Duodenal mucosa (tissue), 2 donors: Measurements from ENCODE around the gene LRRFIP1.

ENCODE experiments used
- H3K27ac ChIP-seq: one replicate; pipeline ENCODE4 v1.7.0; 2013; ENCODE audit warnings: low read depth, low read length
- H3K27me3 ChIP-seq, 2 donors: one replicate each; pipeline ENCODE4 v1.7.0; 2013; ENCODE audit warnings: low read length in 2 of 2, control low read depth in 1 of 2; ENCODE audit not compliant: insufficient read depth in 2 of 2, control insufficient read depth in 1 of 2
- H3K36me3 ChIP-seq, 2 donors: one replicate each; pipeline ENCODE4 v1.7.0; 2013; ENCODE audit warnings: low read length in 2 of 2, control low read depth in 1 of 2; ENCODE audit not compliant: insufficient read depth in 2 of 2, control insufficient read depth in 1 of 2
- H3K4me1 ChIP-seq, 2 donors: one replicate each; pipeline ENCODE4 v1.7.0; 2013; ENCODE audit warnings: low read length in 2 of 2, control low read depth in 1 of 2; ENCODE audit not compliant: insufficient read depth in 2 of 2, control insufficient read depth in 1 of 2
- H3K4me3 ChIP-seq, 2 donors: one replicate each; pipeline ENCODE4 v1.7.0; 2013; ENCODE audit warnings: low read length in 2 of 2, low read depth in 1 of 2
- H3K9ac ChIP-seq, 2 donors: one replicate each; pipeline ENCODE4 v1.7.0; 2013; ENCODE audit warnings: low read length in 2 of 2, low read depth in 1 of 2
- H3K9me3 ChIP-seq, 2 donors: one replicate each; pipeline ENCODE4 v1.7.0; 2013; ENCODE audit warnings: low read length in 2 of 2, control low read depth in 1 of 2; ENCODE audit not compliant: control insufficient read depth in 1 of 2

LRRFIP1 gene

GRCh38 chr2:237820421-237820820 lies 193.0 kb downstream of the LRRFIP1 start:
- H3K4me1 ChIP-seq: no peaks in the 10 kb centered on the region
- no peak overlapping the region for H3K9ac ChIP-seq
- H3K27ac ChIP-seq: no peak overlapping the region
- H3K36me3 ChIP-seq: no peaks in the 10 kb centered on the region
- no peaks in the 10 kb centered on the region for H3K9me3 ChIP-seq
- H3K27me3 ChIP-seq: no peaks in the 10 kb centered on the region
- no peak overlapping the region for H3K4me3 ChIP-seq

GRCh38 chr2:237823544-237823943 lies 196.2 kb downstream of the LRRFIP1 start:
- Histone ChIP-seq H3K27ac (no peak overlapping the region), H3K4me1 (peaks cover 0 to 4% of the 10 kb centered on the region in 2 donors), H3K27me3 (no peaks in the 10 kb centered on the region), H3K9ac (no peak overlapping the region), H3K36me3 (no peaks in the 10 kb centered on the region), H3K4me3 (no peak overlapping the region), H3K9me3 (no peaks in the 10 kb centered on the region)

GRCh38 chr2:237824085-237824484 lies 196.7 kb downstream of the LRRFIP1 start:
- Histone ChIP-seq H3K9ac (no peak overlapping the region), H3K36me3 (no peaks in the 10 kb centered on the region), H3K27me3 (no peaks in the 10 kb centered on the region), H3K9me3 (no peaks in the 10 kb centered on the region), H3K27ac (no peak overlapping the region), H3K4me1 (peaks cover 0 to 4% of the 10 kb centered on the region in 2 donors), H3K4me3 (no peak overlapping the region)

GRCh38 chr2:237827421-237827987 lies 200.1 kb downstream of the LRRFIP1 start:
- H3K27me3 ChIP-seq: no peaks in the 10 kb centered on the region

More at GRCh38 chr2:237827421-237827987, 200.1 kb downstream of the LRRFIP1 start:
- Histone ChIP-seq H3K9me3 (no peaks in the 10 kb centered on the region), H3K27ac (no peak overlapping the region), H3K4me3 (no peak overlapping the region), H3K36me3 (no peaks in the 10 kb centered on the region), H3K9ac (no peak overlapping the region), H3K4me1 (peaks cover 0 to 4% of the 10 kb centered on the region in 2 donors)
